HG03469 (cell line): ENCODE data around the gene MET.
A peak's percentile ranks its signal among the peaks of the same experiment; 100 is the strongest.

Experiments
- ATAC-seq: cut with Tn5 transposase; IDR thresholded peaks from one replicate; pipeline ENCODE4 v1.9.1; 2021; ENCODE audit warnings: mild to moderate bottlenecking, moderate library complexity, moderate number of reproducible peaks; ENCODE audit not compliant: unreplicated experiment

Gene MET

DNA sequence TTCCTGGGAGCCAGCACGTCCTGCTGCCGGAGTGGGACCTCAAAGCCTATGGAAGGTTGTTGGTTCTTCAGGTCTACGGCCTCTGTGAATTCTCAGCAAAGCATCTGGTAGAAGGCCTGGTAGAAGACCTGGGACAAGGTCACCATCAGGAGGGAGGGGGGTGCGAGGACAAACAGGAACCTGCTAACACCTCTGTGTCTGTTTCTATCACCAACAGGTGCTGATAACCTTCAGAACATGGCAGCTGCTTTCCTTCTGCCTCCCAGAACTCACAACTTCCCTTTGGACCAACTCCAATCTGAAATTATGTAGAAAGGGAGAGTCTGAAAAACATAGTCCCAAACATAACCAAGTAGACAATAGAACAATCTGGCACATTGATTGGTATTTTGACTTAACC lies 8.3 kb upstream of the MET start:
- no peak for ATAC-seq

DNA sequence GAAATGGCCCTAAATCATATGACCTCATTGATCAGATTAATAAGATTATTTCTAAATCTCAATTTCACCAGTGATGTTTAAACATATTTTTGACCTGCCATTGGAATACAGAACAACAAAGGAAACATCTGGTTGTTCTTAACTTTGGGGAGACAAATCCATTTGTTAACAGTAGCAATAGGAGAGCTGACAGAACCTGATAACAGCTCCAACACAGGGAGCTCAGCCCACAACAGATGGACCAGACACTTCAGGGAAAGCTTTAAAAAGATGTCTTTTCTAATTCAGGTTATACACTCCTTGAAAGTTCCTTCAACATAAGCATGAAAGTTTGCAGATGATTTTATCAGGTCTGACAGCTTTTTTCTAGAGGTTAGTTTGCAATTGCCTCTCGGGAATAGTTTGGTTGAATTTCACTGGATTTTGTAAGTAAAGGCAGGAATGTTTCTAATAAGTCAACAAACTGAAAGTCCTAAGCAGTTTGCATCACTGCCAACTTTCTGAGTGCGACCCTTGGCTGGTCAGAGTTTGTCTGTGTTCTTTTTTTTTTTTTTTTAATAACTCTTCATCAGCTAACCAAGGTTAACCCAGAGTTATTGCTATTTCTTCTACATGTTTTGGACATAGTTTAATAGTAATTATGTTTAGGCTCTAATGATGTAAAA lies 6.5 kb upstream of the MET start:
- no peak for ATAC-seq

DNA sequence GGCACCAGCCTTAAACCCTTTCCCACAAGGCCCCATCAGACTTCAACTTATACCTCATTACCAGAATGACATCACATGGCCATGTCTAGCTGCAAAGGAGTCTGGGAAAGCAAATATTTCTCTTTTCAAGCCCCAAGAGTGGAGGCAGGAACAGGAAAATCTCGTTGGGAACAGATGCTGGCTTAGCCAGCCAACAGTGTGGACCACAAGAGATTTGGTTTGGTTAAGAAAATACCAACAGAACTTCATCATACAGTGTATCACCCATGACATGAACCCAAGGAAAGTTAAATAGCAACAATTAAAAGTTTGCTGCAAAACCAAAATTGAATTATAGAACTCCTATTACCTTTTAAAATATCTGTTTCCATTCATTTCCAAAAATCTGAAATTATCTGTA lies 2.2 kb upstream of the MET start:
- no peak for ATAC-seq

DNA sequence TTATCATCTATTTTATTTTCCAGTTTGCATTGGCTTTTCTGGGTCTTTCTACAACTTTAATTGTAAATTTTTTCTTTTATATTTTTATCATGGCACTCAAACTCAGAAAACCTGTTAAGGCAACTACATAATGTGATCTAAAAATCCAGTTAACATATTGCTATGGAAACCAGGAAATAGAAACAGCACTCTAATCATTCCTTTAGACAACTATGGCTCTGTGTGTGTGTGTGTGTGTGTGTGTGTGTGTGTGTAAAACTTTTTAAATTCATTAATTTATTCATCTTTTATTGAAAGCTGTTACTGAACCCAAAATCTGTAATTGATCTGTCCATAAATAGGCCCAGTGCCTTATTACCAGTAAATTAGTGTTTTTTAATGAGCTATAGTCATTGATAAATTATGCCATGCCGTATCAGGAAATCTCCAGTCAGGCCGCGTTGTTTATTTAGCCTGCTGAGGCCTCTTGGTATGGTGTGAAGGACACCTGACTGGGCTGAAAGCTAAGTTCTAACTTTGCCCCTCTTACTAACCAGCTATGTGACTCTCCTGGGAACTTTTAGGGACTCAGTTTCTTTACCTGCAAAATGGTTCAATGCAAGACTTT lies 1.5 kb upstream of the MET start:
- no peak for ATAC-seq

DNA sequence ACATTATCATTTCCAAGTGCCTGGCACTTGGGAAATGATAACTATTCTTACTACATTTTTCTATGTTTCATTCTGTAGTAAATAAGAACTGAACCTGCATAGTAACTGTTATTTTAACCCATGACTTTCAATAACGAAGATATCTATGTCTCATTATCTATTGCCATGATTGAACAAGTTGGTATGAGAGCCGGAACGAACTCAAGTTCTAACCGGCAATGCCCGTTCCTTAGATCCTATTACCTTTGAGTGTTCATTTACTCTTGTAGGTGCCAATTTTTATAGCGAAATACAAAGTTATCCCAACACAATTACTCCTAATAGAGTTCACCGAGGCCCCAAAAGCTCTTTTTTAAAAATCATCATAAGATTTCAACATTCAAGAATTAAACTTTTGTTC lies 885 bp upstream of the MET start:
- ATAC-seq, result no peak

DNA sequence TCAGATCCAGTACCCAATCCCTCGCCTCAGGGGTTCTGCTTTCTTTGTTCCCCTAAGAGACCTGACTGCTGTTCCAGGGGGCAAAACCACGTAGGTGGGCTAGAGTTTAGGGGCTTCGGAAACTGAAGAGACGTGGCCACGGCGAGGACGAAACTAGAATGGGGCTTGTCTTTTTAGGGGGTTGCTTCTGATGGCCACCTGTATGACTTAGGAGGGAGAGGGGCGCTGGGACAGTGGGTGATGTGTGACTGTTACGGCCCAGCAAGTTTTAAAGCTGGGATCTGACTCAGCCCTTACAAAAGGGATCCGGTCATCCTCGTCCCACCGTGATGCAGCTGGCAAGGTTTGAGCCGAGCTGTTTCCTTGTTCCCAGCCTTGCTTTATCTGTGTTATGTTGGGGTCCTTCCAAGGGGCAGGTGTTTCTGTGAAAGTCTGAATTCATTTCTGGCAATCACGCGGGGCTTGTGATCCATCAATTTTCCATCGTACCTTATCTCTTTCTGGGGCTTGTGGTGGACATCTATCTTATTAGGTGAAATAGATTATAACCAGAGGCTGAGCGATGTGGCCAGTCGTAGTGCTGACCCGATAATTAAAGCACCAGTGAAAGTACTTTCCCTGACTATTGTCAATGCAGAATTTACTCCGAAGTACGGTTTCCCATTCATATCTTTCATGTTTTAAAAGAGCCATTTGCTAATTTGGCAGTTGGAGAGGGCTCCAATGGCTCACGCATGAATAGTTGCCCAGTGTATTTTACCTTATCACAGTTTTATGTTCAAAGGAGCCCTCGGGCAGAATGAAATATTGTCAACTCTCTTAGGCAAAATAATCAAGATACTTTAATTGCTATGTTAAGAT lies 830 bp downstream of the MET start:
- ATAC-seq, result no peak

DNA sequence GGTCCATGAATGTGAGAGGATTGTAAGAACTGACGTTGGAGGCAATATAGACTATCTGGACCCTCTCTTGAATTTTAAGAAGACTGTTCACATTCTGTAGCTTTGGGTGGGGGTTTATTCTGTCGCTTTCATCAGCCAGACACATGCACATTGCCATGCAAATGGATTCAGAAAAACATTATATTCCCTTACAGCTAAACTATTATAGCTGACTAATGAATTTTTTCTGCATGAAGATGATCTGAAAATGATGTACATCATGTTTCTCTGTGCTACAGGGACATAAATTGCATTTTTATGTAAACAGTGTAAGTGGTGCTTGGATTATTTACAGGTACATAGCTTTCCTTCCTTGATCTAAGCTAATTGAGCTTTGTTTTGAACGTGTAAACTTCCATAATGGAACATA lies 1.5 kb downstream of the MET start:
- no peak for ATAC-seq

DNA sequence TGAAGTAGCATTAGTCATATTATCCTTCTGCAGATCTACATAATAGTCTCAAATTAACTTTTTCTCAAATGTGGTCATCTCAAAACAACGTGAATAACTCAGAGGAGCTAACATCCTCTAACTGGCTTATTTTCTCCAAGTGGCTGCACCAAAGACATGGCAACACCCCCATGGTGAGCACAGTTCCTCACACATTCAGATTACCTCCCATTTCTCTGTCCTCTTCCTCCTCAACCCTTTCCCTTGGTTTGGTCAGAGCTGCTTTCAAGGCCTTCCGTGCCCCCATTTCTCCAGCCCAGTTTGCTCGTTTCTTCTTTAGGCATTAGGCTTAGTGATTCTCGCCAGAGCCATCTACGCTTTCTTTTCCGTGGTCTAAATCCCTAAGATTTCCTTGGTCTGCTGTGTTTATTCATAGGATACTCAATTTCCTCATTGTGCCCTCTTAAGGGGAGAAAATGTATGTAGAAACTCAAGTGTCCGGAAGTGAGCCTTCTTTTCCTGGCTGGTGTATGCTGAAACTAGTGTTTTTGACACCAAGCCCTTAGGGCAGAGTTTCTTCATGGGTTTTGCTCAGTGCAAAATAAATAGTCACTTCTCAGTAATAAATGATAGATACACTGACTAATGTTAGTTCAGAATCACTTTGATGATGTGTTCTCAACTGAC lies 2.6 kb downstream of the MET start:
- no peak for ATAC-seq

DNA sequence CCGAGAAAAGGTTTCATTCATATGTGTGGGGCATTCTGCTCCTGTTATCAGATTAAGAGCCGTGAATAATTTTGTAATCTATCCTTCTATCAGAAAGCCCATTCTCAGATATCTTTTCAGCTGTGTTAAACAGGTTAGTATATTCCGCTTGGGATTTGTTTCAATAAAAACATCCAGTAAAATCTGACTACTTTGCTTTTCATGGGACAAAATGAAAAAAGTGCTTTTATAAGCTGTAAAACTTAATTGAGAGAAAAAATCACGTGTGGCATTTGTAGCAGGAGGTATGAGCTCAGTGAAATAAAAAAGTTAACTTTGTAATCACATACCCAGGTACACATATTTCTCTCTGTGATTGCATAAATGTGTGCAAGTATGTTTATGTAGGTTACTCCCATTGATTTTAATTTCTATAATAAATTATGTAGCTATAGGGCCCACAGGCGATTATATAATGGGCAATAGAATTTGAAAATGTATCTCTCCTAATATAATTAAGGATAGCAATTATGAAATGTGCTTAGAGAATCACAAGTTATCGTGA lies 3.9 kb downstream of the MET start:
- no peak for ATAC-seq

DNA sequence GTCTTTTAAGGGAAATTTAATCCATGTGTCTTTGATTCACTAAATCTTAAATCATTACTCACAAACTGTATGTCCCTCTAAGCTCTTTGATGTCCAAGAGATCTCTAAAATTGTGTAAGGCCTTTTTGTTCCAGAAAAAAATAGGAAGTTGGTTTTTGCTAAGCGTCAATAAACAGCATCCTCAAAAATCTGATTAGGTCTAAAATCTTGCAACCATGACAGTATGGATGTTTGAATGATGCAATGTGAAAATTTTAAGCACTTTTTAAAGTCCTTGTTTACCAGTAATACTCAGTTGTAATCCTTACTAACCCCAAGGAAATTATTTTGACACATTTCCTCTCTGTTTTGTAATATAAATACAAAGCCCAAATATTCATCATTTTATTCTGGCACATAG lies 6.8 kb downstream of the MET start:
- no peak for ATAC-seq

DNA sequence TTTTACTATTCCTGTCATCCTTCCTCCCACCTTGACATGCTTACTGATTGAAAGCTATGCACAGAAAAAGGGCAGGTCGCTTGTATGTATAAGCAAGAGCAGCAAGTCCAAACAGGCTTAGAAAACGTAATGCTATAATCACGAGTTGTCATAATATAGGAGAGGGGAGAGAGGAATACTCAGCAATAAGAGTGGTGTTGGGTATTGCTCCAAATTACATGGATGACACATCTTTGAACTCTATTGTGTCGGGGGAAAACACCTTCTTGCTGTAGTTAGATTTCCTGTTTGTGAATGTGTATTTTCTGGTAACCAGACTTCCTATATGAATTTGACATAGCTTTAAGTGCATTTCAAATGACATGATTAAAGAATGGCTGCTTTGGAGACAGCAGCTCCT lies 7.5 kb downstream of the MET start:
- ATAC-seq, result peak; percentile 46

DNA sequence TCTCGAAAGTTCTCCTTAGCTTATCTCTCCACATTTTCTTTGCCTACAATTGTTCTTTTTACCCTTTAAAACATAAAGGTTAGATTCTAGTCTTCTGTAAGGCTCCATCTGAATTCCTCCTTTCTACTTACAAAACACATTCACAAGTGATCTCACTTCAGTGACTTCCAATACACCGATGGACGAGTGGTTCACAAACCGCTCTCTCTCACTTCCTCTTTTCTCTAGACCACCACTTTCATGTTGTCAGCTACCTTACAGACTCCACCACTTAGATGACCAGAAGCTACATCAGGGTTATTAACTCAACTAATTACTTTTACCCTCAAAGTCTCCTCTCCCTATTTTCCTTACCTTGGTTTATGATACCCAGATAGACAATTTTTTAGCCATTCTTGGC lies 11.8 kb downstream of the MET start:
- ATAC-seq, result peak; percentile 99

DNA sequence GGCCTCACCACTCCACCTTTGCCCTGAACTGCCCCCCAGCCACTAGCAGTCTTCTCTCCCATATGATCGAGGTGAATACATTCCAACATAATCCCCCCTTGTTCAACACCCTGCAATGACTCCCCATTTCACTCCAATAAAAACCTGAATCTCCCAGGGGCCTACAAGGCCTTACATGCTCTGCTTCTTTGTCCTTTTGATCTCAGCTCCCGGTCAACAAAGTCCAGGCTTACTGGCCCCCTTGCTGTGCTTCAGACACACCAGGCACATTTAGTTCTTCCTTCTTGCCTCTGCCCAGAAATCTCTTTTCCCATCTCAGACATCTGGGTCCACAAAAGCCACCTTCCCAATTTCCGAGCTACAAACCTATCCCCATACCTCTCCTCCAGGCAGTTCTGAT lies 14.0 kb downstream of the MET start:
- ATAC-seq, result no peak

DNA sequence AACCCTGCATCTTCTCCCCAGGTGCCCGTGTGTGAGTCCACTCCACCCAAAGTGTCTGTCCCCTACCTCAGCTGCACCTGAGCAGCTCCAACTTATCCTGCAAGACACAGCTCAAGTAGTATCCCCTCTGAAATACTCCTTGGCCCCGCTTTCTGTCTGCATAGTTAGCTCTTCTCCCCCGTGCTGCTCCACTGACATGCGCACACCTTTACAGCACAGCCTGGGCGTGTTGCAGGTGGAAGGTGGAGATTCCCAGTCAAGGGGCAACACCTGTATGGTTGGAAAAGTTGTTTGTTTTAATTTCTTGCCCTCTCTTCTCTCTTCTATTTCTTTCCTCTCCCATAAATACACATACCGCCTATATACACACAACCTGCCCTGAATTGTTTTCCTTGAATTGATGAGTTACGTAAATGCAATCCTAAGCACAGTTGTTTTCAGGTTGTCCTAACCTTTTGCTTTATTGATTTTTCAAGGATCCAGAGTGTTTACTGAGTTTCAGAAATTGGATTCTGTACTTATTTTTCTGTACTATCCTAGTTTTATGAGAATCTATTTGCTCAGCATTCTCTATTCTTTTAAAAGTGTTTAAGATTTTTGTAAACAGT lies 14.9 kb downstream of the MET start:
- no peak for ATAC-seq

DNA sequence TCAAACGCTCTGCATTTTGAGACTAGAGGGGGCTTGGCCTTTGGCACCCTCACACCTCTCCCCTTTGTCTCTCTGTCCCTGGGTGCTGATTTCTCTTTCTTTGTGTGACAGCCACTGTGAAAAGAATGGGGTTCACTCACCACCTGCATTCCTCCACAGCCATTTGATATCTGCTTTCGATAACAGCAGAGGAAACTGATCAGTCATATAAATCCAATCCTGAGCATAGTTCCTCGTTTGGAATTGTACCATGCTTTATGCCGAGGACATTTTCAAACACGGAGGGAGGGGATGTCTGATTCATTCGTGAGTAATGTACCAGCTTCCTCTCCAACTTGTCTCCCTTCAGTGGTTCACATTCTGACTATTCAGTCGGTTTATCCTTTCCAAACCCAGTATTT lies 15.8 kb downstream of the MET start:
- ATAC-seq, result no peak

DNA sequence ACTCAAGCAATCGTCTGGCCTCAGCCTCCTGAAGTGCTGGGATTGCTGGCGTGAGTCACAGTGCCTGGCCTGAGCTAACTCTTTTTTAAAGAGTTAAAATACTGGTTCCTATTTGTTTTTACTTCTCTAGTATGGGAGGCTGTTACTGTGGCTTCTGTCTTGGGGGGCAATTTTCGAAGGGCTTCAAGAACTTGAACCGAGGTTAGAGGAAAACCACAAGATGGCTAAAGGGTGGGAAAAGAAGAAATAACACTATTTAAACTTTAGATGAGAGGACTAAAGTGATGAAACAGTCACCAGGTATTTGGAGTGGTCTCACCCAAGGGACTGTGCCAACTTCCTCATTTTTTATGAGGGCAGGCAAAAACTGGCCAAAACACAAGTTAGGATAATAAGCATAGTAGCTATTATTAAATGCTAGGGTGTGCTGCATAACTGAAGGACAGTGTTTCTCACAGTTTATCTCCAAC lies 17.8 kb downstream of the MET start:
- ATAC-seq, result no peak

DNA sequence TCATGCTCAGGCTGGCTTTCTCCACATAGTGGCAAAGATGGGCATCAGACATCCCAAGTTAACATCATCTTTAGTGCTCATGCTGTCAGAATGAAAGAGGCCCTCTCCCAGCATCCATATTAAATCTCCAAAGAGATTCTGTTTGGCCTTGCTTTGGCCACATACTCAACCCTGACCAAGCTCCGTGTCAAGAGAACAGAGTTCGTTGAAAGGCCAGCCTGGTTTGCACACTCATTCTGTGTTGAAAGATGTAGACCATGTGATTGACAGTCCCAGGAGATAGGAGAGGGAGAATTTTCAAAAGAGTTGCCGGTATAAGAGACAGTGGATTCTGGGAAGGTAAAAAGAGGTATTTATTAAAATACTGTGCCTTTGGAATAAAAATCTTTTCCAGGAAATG lies 19.7 kb downstream of the MET start:
- no peak for ATAC-seq

DNA sequence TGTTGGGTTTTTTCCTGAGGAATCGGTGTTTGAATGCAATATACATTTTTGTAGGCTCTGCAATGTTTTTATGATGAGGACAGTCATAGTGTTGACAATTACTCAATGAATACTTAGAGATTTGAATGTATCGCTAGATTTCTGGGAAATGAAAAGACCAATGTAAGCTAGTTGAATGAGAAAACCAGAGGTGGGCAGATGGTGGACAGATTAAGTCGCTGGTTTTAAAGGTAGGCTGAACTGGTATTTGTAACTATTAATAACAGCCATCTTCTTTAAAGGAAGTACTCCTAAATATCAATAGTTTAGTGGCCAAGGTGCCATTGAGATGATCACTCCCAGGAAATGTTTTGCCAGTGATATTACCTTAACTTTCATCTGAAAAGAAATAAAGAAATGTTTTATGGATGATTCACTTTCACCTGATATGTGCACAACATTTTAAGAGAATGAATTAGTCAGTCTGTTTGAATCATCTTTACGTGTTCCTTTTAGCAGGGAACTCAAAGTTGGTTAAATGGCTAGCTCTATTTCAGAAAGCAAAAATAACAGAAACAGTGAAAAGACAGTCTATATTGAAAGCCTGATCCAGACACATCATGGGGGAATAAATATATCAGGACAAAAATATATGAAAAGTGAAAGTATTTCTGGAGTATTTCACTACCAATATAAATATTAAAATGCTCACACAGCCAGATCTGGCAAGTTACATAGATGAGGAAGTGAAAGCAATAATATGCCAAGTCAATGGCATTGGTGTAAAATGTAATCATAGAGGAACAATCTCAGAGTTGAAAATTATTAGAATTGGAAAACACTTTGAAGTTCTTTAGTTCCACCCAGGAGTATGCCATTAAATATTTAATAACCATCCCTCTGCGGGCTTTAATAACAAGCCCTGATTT lies 20.7 kb downstream of the MET start:
- no peak for ATAC-seq

DNA sequence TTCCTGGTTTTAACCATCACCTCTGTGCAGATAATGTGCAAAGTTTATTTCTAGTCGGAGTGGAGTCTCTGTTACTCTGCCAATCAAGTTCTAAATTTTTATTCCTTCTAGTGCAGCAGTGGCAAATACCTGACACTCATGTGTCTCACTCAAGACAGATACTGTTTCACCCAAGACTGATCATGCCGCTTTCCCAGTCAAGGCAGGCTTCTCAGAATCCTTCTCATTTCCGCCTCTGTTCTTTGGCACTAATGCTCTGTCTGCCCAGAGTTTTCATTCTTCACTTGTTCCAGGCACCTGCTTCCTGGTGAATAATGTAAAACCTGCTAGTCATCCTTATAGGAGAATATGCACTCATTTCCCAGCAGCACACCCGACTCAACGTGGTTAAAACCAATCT lies 24.7 kb downstream of the MET start:
- ATAC-seq, result no peak

DNA sequence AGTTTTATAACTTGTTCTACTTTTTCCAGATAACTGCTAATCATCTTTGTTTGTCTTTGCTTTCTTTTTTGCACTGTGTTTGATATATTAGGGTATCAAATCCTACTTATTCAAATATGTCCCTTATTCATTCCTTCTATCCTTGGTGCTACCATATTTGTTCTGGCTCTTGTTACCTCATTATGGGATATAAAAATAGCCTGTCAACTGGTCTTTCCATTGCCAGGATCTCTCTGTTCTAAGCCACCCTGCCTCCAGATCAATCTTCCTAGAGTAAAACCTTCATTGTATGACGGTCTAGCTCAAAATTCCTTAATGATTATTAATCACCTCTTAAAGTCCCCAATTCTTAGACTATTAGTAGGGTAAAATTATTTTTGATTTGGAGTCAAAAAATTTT lies 25.2 kb downstream of the MET start:
- no peak for ATAC-seq
